Activated T-cell treated with anti-CD3 and anti-CD28 coated beads, Interleukin-2, amount 50 U/mL, for 48 hours (primary cell): Measurements from ENCODE around the gene TNFAIP1.
"Not testable (repeated sequence)": the region's sequence is repeated elsewhere in the genome, so short reads cannot be mapped to it uniquely, and the experiment has no call there.

Source experiments
- DNase-seq, 2 experiments: peaks; one replicate each; pipeline ENCODE4 v3.0.0-alpha.2; 2020

Gene TNFAIP1, protein sequence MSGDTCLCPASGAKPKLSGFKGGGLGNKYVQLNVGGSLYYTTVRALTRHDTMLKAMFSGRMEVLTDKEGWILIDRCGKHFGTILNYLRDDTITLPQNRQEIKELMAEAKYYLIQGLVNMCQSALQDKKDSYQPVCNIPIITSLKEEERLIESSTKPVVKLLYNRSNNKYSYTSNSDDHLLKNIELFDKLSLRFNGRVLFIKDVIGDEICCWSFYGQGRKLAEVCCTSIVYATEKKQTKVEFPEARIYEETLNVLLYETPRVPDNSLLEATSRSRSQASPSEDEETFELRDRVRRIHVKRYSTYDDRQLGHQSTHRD

DNA sequence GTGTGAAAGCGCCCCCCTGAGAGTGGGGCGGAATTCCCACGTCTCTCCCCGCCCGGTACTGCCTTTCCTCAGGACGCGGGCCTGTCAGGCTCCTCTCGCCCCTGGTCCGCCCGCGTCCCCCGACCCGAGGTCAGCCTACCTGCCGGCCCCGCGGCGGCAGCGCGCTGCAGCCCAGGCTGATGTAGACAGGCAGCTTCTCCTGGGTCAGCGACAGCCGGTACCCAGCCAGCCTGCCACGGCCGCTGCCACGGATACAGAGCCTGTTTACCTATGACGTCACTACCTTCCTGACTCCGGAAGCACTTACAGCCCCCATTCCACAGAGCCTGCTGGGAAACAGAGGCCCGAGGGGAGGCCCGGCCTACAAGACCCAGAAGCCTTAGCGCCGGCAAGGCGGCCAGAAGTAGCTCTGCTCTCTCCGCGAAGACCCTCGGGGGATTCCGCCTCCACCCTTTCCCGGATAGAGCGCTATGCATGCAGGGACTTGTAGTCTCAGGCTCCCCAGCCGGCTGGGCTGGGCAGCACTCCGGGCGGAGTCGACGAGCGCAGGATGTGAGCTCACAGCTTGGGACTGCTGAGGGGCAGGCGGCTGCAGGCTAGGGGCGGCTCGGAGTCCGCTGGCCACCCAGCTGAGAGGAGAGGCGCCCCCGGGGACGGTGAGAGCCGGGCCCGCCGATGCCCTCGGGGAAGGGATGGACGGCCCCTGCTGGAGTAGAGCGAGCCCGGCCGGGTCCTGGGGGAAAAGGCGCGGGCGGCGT is at the start of gene TNFAIP1, which contains the start of gene IFT20:
Gene TNFAIP1 (plus strand): TSS at position 561 of the 758 bp plus-strand sequence. CDS start 3,761 bp downstream, outside the sequence.
Gene IFT20 (minus strand): TSS at position 272 of the 758 bp plus-strand sequence. CDS start 3,487 bp downstream, outside the sequence.
- peak; percentile 96 to 97 for DNase-seq

DNA sequence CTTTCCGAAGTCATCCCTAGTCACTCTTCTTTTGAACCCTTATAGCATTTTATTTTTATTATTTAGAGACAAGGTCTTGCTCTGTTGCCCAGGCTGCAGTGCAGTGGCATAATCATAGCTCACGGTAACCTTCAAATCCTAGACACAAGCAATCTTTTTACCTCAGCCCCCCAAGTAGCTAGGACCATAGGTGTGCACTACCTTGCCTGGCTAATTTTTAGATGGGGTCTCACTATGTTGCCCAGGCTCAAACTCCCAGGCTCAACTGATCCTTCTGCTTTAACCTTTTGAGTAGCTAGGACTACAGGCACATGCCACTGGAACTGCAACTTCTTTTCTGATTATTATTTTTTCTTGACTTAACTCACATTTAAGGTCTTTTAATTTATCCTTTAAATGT is 49.6 kb upstream of the TNFAIP1 start:
- no peak for DNase-seq

DNA sequence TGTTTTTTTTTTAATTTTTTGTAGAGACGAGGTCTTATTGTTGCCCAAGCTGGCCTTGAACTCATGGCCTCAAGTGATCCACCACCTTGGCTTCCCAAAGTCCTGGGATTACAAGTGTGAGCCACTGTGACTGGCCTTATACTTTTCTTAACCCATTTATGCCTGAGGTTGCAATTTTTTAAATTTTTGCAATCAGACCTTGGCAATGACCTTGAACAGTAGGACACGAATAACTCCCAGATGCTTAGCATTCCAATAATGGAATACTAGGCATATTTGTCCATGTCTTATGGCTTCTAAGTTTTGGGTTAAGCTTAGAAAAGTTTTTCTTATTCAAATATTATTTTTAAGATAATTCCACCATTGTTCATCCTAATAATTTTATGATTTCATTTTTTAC is 44.9 kb upstream of the TNFAIP1 start:
- no peak for DNase-seq

DNA sequence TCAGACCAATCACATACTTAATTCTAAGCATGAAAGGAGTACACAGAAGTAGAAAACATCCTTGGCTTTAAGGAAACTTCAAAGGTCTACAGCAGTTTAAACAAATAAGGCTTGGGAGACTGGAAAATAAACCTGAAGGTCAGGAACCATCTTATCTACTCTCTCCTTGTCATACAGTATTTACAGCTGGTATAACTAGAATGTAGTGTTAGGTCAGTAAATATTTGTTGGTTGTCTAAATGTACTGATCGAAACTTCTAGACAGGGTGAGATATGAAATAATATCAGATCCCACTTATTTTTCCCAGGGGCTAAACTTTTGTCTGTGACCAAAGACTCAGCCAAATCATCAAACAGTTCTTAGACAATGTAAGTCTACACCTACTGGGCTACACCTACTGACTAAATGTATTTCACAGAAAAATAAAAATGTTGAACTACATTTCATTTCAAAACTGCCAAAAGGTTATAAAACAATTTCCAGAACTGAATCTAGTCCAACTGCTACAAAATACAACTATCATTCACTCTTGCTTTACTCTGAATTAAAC is 43.7 kb upstream of the TNFAIP1 start:
- DNase-seq, result no peak

DNA sequence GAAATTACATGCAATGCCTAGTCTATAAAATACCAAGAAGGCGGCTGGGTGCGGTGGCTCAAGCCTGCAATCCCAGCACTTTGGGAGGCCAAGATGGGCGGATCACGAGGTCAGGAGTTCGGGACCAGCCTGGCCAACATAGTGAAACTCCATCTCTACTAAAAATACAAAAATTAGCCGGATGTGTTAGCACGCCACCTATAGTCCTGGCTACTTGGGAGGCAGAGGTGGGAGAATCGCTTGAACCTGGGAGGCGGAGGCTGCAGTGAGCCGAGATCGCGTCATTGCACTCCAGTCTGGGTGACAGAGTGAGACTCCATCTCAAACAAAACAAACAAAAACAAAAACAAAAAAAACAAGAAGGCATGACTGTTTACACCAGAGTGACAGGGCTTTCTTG is 42.7 kb upstream of the TNFAIP1 start:
- not testable (repeated sequence) for DNase-seq

DNA sequence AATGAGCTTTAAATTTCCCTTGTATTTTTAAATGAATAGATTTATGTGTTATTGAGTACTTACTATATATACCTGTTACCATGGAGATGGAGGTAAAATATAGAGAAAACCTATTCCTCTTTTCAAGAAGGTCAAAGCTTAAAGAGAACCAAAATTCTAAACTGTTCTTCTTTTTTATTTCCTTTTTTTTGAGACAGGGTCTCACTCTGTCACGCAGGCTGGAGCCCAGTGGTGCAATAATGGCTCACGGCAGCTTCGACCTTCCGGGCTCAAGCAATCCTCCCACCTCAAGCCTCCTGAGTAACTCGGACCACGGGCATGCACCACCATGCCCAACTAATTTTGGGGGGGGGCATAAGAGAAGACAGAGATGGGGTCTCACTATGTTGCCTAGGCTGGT is 41.6 kb upstream of the TNFAIP1 start:
- no peak for DNase-seq

DNA sequence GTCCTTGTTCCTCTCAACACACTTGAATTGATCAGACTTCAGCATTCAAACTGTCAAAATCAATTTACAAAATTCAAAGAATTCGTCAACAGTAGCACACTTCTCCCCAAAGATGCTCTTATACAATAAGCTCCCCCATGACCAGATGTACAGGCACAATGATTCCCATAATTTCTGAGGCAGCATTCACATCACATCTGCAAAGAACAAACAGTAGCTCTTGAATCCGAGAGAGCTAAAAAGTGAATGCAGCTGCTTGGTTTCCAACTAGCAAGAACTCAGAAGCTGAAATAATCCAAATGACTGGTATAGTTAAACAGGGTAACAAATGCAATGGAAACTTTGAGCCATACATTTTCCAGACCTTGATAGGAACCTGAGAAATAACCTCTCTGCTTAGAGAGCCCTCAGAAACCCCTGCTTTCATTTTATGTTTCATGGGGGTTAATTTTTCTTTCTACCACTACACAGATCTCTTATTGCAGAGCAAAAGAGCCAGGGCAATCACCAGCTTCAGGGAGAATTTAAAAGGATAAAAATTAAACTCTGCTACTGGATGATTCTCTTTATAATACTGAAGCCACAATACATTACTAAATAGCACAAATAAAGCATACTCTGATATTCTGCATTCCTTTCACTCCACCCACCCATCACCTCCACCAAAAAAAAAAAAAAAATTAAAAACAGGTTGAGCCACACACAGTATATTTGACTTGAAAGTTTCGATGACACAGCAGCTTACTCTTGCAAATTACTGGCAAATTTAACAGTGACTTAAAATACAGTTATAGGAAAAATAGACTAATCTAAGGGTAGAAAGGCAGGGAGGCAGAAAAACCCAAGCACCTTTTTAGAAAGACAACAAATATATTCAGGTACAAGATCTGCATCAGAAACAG is 39.6 kb upstream of the TNFAIP1 start:
- DNase-seq, result no peak

DNA sequence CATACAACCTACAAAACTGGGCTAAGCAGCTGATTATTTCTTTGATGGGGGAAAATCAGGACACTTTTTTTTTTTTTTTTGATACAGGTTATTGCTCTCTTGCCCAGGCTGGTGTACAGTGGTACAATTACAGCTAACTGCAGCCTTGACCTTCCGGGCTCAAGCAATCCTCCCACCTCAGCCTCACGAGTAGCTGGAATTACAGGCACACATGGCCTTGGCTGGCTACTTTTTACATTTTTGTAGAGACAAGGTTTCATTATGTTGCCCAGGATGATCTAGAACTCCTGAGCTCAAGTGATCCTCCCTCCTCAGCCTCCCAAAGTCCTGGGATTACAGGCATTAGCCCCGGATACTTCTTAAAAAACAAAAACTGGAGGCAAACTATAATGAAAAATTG is 37.1 kb upstream of the TNFAIP1 start:
- DNase-seq, result no peak

DNA sequence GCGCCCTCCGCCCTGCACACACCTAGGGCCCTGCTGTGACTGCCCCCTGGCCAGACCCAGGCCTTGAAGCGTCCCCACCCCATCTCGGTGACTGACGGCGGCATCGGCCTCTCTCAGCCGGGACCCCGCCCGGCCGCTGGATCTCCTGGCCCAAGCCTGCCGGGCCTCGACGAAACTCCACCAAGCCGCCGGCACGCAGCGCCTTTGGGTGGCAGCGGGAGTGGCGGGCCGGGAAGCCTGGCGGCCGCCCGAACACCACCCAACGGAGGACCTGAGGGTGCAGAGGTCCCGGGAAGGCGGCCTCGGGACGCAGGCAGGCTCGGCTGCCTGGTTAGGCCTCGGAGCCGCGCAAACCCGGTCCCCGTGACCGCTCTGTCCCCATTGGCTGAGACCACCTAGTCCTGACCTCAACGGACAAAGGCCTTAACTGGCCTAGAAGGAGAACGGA is 28.6 kb upstream of the TNFAIP1 start:
- DNase-seq, result no peak

DNA sequence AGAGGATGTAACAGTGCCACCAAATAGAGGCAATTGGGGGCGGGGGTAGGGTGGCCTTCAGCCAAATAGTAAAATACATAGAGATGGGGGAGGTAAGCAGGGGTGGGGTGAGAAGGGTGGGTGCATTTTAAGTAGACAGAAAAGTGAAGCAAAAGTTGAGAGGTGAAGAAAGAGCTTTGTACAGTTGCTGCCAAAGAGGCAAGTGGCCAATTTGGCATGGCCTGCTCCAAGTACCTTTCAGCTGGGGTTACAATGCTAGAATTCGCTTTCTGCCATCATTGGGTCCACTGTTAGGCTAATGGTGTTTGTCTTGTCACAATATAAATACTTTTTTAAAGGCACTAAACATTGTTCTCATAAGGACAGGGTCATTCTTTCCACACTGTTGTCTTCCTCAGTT is 21.7 kb upstream of the TNFAIP1 start:
- DNase-seq, result no peak

DNA sequence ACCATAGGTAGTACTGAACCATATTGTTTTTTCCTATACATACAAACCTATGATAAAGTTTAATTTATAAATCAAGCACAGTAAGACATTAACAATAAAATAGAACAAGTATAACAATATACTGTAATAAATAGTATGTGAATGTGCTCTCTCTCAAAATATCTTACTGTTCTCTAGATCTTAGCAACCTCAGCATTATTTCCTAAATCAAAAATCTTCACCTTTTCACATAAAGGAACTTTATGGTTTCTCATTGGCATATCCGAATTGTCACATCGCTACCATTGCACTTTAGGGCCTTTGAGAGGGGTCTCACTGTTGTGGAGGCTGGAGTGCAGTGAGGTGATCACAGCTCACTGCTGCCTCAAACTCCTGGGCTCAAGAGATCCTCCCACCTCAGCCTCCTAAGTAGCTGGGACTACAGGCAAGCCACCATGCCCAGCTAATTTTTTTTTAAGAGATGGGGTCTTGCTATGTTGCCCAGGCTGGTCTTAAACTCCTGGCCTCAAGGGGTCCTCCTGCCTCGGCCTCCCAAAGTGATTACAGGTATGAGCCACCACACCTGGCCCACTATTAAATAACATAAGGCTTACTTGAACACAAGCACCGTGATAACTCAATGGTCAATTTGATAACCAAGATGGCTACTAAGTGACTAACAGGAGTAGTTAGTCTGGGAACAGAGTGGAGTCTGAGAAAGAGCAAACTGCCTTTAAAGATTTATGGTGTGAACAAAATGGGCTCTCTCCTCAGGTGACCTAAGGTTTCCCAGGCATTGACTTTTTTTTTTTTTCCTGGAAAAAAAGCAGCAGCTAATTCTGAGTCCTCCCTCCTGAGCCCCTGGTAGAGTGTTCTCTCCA is 19.5 kb upstream of the TNFAIP1 start:
- DNase-seq, result no peak

DNA sequence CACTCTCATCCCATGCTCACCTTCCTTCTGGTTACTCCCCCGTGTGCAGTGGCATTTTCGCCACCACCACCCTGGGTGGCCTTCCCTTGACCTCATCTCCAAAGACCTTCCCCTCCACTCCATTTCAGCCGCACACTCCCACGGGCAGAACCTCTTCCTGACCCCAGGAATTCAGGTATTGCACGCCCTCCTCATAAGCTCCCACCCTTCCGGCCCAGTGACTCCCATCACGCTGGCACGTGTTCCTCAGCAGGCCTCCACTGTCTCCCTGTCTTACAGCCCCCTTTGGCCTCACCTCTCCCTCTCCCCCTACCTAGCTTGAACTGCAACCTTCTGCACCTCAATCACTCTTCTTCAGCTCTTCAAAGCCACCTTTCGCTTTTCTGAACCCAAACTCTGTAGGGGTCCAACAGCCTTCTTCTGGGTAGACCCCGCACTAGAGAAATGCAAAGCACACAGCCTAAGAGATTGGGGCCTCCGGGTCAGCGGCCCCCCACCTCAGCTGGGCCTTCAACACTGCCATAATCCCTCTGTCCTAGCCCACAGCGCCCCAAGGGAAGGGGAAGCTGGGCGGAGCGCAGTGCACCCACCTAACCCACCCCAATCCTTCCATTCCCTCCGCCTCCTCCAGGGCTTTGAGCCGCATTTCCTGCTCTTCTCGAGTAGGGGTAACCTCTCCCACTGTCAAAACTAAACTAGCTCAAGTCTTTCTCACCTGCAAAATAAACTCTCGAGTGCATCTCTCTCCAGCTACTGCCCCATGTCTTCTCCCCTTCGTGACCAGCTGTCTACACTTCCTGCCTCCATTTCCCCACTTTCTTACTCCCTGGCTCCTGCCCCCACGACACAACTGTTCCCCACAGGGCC is 18.2 kb upstream of the TNFAIP1 start:
- DNase-seq, result no peak

DNA sequence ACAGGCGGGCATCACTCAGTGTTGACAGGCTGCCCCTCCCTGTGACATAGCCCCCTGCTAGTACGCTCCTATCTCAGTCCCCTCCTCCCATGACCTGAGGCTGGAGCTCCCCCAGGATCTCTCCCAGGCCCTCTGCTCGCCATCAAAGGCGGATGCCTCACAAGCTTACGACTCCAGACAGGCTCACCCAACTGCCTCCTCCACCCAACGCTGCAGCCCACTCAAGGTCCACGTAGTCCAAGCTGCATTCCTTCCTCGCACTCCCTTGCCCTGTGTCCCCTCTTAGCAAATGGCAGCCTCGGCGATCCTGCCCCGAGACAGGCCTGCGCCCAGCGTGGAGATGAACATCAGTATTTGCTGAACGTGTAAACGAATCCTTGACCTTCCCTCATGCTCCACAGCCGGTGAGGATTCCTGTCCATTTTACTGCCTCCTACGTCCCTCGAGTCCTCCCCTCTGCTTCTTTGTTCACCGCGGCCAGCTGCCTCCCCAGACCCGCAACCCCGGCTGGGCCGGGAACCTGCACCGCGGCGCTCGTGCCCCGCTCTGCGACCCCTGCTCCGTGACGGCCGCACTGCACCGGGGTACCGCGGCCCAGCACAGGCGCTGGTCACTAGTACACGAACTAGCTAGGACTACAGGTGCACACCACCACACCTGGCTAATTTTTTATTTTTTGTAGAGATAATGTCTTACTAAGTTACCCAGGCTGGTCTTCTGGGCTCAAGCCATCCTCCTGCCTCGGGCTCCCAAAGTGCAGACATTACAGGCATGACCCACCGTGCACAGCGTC is 17.4 kb upstream of the TNFAIP1 start:
- DNase-seq, result peak in 1 of 2 experiments; percentile 36

DNA sequence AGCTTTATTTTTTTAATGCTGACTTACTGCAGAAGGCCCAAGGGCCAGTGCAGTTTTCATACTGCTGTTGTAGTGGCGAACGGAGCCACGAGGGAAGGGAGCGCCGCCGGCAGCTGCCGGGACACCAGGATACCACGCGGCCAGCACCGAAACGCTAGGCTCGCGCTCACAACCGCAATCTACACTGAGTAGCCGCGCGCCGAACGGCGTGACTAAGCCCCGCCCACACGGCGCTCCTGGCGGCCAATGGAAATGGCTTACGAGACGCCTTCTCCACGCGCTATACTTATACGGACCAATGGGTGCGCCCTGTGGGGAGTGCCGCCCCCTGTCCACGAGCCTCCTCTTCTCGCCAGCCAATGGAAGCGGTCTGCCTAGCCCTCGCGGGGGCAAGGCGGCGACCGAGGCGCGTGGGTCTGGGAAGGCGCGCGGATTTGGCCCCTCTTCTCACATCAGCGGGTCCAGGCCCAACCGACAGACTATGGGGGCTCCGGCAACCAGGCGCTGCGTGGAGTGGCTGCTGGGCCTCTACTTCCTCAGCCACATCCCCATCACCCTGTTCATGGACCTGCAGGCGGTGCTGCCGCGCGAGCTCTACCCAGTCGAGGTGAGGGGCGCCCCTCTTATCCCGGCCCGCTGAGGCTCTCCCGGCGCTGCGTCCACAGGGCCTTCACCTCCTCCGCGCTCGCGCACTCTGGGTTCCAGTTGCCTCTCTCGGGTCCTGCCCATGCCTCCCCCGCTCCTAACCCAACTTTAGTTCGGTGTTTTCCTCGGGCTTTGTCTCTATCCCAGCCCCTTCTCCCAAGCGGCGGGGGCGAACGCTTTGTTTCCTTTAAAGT is 16.6 kb upstream of the TNFAIP1 start, which contains the start of gene TMEM97:
Gene TMEM97 (plus strand): TSS at position 442 of the 839 bp plus-strand sequence. CDS start 40 bp downstream, at position 482.
- DNase-seq, result peak; percentile 95

DNA sequence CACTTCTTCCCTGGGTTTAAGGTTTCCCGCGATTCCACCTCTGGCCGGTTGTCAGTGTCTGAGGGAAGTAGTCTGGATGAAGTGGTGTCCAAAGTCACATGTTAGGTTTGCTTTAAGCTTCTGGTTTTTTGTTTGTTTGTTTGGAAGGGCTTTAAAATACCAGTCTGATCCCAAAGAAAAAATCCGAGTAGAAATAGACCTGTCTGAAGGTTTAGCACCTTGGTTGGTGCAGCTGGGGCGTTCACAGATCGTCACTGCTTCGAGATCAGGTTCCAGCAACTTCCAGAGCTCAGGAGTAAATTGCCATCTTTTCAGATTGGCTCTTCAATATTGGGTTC is 16.0 kb upstream of the TNFAIP1 start:
- no peak for DNase-seq

DNA sequence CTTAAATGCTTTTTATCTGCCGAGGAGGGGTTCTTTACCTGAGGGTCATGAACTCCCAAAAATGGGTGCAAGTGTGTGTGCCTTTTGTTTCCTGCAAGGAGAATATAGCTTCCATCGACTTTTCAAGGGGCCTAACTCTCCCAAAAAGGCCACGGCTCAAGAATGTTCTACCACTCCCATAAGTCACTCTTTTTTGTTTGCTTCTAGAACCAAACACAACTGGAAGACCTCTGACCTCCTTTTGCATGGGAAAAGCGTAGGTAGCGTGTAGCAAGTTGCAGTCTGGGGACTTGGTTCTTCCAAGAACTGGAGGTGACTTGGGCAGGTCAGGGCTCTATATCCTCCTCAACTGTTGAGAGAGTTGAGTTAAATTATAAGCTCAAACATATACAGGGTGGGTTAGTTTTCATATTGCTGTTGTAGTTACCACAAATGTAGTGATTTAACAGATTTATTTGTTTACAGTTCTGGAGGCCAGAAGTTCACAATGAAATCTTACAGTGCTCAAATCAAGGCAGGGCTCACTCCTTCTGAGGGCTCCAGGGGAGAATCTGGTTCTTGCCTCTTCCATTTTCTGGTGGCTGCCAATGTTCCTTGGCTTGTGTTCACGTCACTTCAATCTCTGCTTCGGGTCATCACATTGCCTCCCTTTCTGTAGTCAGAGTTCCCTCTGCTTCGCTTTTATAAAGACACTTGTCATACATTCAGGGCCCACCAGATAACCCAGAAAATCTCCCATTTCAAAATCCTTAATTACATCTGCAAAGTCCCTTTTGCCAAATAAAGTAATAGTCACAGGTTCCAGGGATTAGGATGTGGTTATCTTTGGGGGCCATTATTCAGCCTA is 15.1 kb upstream of the TNFAIP1 start:
- DNase-seq, result no peak

DNA sequence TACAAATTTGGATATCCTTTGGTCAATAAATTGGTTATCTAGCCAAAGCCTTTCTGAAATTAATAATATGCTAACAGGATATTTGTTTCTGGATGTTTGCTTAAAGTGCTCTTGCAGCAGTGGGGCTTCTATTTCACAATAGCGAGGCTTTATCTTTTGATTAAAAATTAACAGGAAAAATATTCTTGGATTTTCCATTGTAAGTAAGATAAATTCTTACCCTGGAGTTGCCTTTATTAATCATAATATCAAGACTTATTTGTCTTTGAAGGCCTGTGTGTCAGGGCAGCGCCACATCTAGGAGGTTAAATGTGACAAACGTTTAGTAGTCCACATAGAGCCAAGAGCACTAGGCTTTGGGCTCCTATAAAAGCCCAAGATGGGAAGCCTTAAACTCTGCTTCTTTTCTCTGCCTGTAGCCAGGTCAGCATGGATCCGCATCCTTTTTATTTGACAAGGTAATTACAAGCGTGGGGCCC is 11.3 kb upstream of the TNFAIP1 start:
- DNase-seq, result no peak

DNA sequence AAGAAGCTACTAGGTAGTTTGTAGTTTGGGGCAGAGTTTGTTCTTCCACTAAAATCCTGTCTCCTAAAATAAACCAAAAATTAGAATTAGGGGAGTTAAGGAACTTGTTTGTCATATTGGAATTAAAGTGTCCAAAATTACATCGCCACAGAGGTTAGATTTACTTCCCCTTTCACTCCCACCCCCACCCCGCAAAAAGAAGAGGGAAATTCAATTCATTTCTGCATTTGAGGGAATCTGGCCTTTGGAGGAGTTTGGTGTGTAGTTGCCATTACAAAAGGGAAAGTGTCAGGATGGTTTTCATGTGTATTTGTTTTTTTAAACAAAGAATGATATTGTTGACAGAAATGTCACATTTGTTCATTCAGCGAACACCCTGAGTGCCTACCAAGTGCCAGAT is 10.8 kb upstream of the TNFAIP1 start:
- no peak for DNase-seq
